HG02588 (cell line): ENCODE data around the gene ADAMTSL5.
A peak's percentile ranks its signal among the peaks of the same experiment; 100 is the strongest.
"Not testable (repeated sequence)": the region's sequence is repeated elsewhere in the genome, so short reads cannot be mapped to it uniquely, and the experiment has no call there.

Source experiments
- ATAC-seq: cut with Tn5 transposase; IDR thresholded peaks from one replicate; pipeline ENCODE4 v1.9.1; 2021; ENCODE audit warnings: mild to moderate bottlenecking, moderate library complexity; ENCODE audit not compliant: unreplicated experiment

Gene ADAMTSL5

DNA sequence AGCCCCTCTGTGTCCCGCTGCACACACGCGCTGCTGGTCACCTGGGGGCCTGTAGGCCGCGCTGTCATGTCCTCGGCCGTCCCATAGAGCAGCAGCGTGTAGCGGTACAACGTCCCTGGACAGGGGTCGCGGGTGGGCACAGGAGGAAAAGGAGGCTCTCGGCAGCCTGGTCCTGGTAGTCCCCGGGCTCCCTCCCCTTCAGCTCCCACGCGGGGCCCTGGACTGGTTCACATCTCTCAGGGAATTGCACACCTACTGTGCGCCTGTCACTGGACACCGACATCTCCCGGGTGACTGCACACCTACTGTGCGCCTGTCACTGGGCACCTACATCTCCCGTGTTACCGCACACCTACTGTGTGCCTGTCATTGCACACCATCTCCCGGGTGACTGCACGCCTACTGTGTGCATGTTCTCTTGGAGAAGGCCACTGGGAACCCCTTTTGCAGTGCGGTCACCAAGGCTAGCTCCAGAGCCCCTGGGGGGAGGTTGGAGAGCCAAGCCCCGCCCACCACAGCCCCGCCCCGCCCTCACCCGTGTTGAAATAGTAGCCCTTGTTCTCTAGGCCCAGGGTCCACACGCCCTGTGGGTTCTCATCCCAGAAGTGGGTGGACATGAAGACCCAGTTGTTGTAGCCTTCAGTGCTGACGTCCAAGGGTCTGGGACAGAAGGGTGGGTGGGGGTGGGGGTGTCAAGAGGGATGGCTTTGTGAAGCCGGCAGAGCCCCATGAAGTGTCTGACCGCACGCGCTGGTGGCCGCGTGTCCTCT lies 30.3 kb downstream of the ADAMTSL5 start:
- ATAC-seq: no peak

DNA sequence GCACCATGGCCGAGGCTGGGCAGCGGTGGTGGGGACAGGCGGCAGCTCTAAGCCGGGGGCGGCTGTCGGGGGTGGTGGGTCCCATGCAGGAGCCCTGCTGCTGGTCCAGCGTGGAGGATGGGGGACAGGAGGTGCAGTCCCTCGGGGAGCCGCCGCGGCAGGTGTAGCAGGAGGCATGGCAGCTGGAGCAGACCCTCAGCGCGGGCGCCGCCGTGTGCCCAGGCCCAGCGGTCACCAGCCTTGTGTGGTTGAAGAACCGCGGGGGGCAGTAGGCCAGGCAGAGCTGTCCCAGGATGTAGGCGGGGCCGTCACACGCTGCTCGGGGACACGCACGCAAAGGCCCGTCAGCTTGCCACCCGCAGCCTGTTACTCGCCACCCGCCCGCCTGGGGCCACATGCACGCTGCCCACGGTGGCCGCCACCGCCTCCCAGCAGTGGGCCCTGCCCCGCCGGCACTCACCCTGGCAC lies 30.9 kb downstream of the ADAMTSL5 start:
- no peak for ATAC-seq

DNA sequence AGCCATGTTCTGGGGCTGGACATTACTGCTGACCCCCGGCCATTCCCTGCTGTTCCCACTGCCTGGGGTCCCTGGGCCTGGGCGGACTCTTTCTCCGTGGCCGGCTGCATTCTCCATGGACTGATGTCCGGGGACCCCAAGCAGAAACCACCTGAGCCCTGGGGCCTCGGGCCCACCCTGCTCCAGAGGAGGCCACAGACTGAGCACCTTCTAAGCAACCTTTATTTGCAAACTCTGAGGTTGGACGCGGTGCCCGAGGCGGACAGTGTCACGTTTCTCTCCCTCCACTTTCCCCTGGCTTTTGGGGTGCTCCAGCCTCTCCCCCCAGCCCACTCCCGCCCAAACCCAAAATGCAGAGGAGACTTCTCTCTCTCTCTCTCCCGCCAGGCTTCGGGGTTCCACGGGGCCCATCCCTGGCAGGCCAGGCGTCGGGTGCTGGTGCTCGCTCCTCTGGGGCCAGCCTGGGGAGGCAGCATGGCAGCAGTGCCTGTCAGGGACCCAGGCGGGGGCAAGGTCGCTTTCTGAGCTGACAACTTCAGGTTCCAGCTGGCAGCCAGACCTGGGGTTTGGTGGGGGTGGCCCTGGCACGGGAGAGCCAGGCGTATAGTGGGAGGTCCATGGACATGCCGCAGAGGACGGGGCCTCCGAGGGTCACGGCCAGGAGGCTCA lies 31.5 kb downstream of the ADAMTSL5 start:
- no peak for ATAC-seq

DNA sequence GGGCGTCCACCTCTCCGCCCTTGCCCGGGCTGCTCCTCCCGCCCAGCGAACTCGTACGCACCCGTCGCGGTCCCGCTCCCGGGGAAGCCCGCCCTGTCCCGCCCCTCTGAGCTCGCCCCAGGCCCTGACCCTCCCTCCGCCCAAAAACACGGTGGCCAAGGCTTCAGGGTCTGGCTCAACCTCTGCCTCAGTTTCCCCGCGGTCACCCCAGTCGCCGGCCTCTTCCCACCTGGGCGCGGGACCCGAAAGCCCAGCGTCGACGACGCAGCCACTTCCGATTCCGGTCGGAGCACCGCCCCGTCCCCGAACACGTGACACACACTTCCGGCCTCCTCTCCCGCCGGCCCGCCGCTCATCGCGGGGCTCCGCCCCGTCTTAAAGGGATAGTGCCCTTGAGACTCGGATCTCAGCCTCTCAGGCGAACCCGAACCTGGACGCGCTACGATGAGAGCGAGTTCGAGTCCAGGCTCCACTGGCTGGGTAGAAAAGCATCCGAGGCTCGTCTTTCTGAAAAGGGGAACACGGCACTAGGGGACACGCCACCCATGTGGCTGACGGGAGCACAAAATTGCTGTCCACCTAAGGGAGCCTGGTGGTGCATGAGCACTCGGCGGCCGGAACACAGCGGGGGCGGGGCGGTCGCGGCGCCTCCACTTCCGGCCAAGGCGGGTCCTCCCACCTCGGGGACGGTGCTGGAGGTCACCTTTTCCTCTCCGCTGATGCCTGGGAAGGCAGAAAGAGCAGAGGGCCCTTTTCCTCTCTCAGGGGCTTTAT lies 33.7 kb downstream of the ADAMTSL5 start, which contains the start of gene C19orf25:
Gene C19orf25 (minus strand): TSS at position 282 of the 774 bp plus-strand sequence. CDS start 312 bp downstream, outside the sequence.
- ATAC-seq: peak; percentile 81

DNA sequence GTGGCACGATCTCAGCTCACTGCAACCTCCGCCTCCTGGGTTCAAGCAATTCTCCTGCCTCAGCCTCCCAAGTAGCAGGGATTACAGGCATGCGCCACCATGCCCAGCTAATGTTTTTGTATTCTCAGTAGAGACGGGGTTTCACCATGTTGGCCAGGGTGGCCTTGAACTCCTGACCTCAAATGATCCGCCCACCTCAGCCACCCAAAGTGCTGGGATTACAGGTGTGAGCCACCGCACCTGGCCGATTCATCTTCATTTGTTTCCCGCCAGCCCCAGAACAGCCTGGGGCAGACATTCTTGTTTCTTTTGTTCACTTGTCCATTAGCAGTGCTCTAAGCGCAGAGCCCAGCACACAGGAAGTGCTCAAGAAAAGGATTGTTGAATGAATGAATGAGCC lies 35.8 kb downstream of the ADAMTSL5 start:
- ATAC-seq: not testable (repeated sequence)

DNA sequence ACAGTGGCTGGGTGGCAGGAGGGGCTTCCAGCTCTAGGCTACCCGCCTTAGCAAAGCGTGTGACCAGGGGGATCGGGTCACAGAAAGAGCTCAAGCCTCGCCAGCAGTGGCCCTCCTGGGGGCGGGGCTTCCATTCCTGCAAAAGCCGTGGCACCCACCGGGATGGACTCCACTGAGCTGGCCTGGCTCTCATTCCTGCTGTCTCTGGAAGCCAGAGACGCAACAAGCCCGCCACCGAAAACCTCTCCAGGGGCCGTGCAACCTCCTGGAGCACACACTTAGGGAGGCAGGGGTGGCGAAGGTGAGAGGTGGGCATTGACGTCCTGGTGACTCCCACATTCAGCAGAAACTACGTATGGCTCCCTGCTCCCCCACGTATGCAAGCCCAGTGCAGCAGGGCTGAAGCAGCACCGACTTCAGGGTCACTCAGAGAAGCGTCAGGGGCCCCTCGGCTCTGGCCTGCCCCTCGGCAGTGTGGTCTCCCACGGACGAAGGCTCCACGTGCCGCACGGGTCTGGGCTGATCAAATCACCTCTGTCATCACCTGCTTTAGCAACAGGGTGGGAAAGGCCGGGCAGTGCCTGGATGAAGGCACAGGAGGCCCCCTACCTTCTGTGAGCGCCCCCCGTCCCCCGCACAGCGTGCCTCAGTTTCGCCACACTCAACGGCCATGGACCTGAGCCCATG lies 36.9 kb downstream of the ADAMTSL5 start:
- no peak for ATAC-seq

DNA sequence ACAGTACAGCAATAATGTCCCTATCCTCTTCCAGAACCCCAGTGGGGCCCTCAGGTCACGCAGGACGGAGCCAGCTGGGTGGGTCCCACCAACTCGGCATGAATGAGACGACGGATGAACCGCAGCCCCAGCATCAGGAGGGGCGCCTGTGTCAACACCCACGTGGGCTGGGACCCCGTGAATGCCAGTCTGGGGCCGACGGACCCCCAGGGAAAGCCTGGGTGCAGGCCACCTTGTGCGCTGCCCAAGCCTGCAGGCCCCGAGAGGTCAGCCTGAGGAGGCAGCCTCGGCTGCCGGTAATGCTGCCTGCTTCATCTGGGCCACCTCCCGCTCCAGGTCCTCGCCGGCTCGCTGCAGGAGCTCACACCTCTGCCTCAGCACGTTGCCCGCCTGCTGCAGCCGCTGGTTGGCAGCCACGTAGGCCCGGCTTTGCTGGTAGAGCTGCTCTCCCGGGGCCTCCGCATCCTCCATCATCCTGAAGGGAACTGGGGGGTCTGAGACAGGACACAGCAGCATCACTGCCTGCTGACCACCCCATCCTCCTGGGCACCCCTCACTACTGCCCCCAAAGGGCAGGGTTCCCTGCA lies 38.0 kb downstream of the ADAMTSL5 start:
- ATAC-seq: no peak

DNA sequence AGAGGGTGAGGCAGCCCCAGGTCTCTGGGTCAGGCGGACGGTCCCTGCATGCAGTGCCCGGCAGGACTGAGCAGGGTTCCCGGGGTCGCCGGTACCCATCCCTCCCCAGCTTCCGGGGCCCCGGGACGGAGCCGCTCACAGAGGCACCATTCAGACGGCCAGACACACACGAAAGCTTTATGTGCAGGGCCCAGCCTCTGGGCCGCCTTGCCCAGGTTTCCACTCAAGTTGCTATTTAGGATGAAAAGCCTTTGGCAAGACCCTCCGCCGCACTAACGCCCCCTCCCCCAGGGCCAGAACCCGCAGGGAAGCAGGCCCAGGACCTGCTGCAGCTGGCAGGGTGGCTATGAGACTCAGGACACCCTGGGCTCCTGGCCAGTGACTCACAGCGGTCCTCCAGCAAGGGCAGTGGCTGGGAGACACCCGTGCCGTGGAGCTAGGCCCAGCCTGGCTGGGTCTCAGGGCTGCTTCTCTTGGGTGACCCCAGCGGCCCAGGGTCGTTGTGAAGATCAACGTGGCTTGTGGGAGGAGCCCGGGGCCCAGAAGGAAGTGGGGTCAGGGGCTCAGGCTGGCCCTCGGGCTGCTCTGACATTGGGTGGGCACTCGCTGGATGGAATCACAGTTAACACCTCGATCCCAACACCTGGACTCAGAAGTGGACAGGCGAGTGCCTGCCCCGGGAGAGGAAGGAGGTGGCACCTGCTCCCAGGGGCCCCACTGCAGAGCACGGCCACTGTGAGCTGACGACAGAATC lies 38.6 kb downstream of the ADAMTSL5 start:
- ATAC-seq: no peak

DNA sequence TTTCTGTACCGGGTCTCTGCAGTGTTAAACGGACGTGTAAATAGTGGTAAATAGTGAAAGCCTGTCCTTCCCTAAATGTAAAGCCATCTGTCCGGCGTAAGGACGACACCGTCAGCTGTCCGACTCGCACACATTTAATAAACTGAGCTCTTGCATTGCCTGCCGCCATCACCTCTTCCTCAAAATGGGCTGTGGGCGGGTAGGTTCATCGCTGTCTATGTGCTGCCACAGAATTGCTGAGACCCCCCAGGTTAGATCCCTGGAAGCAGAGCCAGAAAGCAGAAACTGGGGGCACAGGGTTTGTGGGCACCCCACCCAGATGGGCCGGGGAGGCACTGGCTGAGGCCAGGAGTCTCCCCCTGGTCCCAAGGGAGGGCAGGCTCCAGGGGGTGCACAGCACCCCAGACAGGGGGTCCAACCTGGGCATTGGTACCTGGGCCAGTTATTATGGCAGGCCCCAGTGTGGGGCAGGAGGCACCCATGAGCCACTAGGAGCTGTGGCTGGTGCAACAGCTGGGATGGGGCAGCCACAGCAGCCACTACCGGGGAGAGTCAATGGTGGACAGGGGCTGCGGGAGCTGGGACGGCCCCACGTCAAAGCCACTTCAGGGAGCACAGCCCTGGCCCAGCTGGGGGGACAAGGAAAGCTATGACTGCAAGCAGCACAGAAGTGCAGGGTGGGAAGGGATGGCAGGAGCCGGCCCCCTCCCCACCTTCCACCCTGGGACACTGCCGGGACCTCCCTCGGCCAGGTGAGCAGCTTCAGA lies 39.6 kb downstream of the ADAMTSL5 start:
- no peak for ATAC-seq

DNA sequence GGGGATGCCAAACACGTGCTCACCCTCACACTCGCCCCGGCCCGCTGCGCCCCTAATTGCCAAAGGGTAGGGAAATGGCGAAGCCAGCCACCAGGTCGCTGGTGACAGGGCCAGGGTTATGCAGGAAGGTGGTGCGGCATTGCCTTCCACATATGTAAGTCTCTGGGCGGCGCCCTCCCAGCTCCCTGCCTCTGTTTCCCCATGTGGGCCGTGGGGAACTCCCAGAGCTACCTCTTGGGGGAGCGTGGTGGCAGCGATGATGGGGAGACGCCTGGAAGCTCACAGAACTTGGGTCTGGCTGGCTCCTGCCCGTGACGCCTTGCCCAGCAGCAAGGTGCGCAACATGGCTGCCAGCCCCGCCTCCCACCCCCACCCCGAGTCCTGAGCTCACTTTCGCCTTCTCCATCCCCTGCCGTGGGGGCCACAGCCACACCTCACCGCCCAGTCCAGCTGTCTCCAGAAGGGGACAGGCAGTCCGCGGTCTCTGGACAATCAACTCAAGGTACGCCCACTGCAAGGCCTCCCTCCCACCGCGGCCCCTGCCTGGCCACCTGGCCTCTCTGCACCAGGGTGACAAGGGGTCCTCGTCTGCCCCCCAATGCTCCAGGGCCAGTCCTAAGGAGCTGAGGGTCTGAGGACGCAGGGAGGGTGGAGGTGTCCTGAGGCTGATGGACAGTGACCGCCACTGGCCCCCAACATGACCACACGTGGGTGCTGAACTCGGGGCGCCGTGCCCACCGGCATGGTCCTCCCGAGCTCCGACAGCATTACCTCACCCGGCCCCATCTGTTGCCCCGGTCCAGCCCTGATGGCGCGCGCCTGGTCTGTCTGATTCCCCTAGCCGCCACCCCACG lies 40.4 kb downstream of the ADAMTSL5 start:
- ATAC-seq: no peak

DNA sequence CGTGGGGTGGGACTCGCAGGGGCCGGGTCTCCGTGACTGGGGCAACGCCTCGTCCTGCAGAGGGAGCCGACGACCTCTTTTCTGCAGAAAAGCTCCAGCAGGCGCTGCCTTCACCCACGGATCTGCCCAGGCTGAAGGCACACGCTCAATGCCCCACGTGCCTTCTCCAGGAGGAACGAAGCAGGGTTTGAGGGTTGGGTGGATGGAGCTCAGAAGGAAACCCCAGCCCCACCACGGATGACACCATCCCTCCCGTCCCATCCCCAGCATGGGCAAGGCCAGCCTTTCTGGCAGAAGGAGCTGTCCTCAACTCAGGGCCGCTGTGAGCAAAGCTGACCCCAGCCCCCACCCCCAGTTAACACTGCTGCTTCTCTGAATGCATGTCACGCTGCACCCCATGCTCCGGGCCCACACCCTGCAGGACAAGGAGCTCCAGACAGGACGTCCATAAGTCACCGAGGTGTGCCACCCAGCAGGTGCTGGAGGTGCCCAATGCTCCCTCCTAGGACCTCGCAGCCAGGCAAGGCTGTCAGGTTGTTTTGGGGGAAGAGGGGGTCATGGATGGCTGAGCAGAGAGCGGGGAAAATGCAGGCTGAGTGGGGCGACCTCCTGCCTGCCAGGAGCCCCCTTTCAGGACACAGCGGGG lies 41.2 kb downstream of the ADAMTSL5 start:
- no peak for ATAC-seq

DNA sequence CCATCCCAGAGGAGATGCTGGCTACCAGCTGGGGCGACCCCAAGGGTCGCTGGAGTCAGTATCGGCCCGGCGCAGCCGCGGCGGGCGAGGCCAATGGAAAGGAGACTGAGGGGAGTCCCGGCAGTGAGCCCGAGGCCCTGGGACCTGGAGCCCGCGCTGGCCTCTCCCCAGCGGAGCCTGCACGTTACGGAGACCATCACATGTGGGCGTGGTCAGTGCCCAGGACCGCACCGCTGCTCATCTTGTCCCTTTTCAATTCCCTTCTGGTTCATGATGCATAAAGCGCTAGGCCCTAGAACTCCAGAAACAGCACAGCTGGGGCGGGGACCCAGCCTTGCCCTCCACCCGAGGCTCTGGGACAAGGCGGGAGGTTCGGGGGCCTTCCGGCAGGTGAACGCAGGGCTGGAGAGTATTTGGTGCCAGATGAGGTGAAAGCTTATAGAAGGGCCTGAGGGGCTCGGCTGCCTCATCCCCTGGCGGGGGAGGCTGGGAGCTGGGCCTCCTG lies 41.8 kb downstream of the ADAMTSL5 start:
- ATAC-seq: no peak

DNA sequence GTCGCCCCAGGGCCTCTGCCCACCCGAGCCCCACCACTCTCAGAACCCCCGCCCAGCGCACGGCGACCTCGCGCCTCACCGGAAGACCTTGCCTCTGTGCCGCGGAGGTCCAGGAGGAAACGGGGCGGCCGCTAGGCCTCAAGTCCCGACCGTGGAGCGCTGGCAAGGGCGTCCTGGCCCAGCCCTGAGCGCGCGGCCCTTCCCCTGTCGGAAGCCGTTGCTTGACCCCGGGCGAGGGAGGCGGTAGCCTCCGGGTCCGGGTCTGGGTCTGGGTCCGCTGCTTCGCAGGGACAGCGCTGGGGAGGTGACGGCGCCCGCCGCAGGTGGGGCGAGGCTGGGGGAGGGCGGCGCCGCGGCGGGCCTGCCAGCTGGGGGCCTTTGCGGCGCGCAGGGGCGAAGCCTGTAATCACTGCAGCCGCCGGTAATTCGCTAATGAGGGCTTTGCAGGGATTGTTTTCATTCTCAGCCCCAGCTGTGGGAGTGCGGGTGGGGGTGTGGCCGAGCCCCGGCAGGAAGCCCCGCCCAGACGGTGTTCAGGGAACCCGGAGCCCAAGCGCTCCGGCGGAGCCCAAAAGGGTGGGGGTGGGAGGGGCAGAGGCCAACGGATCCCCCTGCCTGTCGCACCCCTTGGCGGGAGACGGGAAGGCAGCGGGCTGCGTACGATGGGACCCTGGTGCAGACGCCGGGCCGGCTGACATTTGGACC lies 42.4 kb downstream of the ADAMTSL5 start:
- no peak for ATAC-seq

DNA sequence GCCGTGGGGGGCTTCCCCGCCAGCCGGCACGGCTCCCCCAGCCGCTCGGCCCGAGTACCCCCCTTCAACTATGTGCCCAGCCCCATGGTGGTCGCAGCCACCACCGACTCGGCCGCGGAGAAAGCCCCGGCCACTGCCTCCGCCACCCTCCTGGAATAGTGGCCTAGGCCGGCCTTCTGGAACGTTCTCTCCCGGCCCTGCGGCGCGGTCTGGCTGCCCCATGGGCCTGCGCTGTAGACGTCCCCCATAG lies 42.8 kb downstream of the ADAMTSL5 start:
- no peak for ATAC-seq

DNA sequence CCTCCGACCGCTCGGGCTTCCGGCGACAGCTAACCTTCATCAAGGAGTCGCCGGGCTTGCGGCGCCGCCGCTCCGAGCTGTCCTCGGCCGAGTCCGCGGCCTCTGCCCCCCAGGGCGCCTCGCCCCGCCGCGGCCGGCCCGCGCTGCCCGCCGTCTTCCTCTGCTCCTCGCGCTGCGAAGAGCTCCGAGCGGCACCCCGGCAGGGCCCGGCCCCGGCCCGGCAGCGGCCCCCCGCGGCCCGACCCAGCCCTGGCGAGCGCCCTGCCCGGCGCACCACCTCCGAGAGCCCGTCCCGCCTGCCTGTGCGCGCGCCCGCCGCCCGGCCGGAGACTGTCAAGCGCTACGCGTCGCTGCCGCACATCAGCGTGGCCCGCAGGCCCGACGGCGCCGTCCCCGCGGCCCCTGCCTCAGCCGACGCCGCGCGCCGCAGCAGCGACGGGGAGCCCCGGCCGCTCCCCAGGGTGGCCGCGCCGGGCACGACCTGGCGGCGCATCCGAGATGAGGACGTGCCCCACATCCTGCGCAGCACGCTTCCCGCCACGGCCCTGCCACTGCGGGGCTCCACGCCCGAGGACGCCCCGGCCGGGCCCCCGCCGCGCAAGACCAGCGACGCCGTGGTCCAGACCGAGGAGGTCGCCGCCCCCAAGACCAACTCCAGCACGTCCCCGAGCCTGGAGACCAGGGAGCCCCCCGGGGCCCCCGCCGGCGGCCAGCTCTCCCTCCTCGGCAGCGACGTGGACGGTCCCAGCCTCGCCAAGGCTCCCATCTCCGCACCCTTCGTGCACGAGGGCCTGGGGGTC lies 43.4 kb downstream of the ADAMTSL5 start:
- no peak for ATAC-seq

DNA sequence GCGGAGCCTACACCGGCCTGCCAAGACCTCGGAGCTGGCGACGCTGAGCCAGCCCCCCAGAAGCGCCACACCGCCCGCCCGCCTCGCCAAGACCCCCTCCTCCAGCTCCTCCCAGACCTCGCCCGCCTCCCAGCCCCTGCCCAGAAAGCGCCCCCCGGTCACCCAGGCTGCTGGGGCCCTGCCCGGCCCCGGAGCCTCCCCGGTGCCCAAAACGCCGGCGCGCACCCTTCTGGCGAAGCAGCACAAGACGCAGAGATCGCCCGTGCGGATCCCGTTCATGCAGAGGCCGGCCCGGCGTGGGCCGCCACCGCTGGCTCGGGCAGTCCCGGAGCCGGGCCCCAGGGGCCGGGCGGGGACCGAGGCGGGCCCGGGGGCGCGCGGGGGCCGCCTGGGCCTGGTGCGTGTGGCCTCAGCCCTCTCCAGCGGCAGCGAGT lies 44.0 kb downstream of the ADAMTSL5 start:
- ATAC-seq: no peak
